WERI-Rb-1 (cell line): ENCODE data around the gene SDCCAG8.

Experiments
- DNase-seq: peaks from one replicate; pipeline ENCODE4 v3.0.0-alpha.2; 2020
- H3K27ac ChIP-seq: fragments of 250-450 bp; sonication (Bioruptor Pico); 2 replicates; pipeline ENCODE4 v1.5.1; 2020; ENCODE audit warnings: mild to moderate bottlenecking, moderate library complexity
- H3K27me3 ChIP-seq: fragments of 250-450 bp; sonication (Bioruptor Pico); 2 replicates; pipeline ENCODE4 v1.5.1; 2021; ENCODE audit warnings: mild to moderate bottlenecking, low read depth, moderate library complexity; ENCODE audit not compliant: insufficient read depth, severe bottlenecking
- H3K36me3 ChIP-seq: fragments of 250-450 bp; sonication (Bioruptor Pico); 2 replicates; pipeline ENCODE4 v1.5.1; 2020; ENCODE audit warnings: mild to moderate bottlenecking, moderate library complexity
- H3K4me3 ChIP-seq: 2 replicates; pipeline ENCODE4 v1.5.1; 2011; ENCODE audit warnings: low read depth, mild to moderate bottlenecking, control low read depth, low read length
- H3K9me3 ChIP-seq: fragments of 250-450 bp; sonication (Bioruptor Pico); 2 replicates; pipeline ENCODE4 v1.5.1; 2021; ENCODE audit warnings: mild to moderate bottlenecking, moderate library complexity; ENCODE audit not compliant: severe bottlenecking
- TF ChIP-seq, protein P1 (sequence below): IDR thresholded peaks from 2 replicates; pipeline ENCODE4 v1.5.1; 2011; ENCODE audit warnings: low read depth, mild to moderate bottlenecking, control low read depth, inconsistent platforms, low read length

The SDCCAG8 gene

DNA sequence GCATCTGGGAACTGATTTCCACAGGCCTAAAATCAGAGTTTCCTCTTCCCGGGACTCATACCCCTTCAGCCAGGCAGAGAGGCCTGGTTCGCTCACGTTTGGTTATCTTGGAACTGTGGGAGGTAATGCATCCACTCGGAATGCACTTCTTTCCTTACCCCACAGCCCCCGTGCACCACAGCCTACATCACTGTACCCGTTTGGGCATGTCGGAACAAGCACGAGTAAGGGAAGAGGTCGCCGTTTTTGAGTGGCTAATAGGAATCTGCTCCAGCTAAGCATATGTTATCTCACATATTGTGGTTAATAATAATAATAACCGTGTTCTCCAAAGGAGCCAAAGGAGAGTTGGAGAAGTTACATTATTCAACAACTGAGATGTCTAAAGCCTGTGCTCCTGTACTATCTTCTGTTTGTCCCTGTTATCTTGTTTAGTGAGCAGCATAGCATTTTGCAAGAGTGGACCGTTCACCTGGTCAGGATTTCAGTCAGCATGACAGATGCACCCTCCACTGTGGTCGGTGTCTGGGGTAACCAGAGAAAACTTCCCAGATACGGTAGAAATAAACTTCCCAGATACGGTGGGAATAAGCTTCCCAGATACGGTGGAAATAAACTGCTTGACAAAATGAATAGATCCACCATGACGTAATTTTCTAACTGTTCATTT lies 198.6 kb downstream of the SDCCAG8 start:
- no peak for DNase-seq
- Histone ChIP-seq H3K27ac (no peak overlapping the region), H3K36me3 (no peaks in the 10 kb centered on the region), H3K4me3 (no peak overlapping the region), H3K27me3 (no peaks in the 10 kb centered on the region), H3K9me3 (no peaks in the 10 kb centered on the region)
- TF ChIP-seq, protein P1, sequence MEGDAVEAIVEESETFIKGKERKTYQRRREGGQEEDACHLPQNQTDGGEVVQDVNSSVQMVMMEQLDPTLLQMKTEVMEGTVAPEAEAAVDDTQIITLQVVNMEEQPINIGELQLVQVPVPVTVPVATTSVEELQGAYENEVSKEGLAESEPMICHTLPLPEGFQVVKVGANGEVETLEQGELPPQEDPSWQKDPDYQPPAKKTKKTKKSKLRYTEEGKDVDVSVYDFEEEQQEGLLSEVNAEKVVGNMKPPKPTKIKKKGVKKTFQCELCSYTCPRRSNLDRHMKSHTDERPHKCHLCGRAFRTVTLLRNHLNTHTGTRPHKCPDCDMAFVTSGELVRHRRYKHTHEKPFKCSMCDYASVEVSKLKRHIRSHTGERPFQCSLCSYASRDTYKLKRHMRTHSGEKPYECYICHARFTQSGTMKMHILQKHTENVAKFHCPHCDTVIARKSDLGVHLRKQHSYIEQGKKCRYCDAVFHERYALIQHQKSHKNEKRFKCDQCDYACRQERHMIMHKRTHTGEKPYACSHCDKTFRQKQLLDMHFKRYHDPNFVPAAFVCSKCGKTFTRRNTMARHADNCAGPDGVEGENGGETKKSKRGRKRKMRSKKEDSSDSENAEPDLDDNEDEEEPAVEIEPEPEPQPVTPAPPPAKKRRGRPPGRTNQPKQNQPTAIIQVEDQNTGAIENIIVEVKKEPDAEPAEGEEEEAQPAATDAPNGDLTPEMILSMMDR, result no peak

DNA sequence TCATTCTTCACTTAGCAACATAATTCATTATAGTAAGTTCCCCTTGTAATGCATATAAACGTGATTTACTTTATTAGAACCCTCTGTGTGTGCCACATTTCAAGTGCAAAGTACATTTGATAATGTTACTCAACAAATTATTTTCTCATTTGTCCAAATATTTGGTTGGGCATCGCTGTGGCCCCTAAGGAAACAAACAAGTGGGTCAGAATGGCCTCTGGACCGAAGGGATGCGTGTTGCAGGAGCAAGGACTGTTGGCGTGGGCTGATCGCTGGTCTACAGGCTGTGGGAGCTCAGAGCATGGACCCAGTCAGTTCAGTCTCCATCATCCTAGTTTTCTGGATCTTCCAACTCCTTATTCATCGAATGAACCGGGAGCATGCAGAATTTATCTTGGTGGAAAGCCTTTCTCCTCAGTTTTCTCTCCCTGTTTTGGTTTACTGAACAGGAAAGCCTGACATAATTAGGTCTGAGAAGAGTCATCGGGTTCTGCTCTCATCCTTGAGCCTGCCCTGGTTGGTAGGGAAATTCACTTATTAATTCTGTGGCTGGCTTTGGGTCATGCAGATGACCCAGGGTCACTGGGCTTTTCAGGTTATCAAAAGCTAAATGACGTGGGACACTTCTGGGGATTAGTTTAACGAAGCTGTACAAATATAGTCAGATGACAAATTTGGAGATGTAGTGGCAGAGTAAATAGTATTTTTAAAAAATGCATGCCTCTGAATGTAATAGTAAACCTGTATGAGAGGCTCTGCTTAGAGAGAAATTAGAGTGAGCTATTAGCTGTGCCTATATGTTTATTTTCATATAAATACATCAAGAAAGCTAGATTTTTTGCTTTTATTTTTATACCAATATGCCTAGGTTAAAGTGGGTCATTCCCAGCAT lies 200.2 kb downstream of the SDCCAG8 start:
- Histone ChIP-seq H3K27ac (no peak overlapping the region), H3K36me3 (no peaks in the 10 kb centered on the region), H3K27me3 (no peaks in the 10 kb centered on the region), H3K4me3 (no peak overlapping the region), H3K9me3 (no peaks in the 10 kb centered on the region)
- DNase-seq, result no peak
- TF ChIP-seq, protein P1, result no peak

DNA sequence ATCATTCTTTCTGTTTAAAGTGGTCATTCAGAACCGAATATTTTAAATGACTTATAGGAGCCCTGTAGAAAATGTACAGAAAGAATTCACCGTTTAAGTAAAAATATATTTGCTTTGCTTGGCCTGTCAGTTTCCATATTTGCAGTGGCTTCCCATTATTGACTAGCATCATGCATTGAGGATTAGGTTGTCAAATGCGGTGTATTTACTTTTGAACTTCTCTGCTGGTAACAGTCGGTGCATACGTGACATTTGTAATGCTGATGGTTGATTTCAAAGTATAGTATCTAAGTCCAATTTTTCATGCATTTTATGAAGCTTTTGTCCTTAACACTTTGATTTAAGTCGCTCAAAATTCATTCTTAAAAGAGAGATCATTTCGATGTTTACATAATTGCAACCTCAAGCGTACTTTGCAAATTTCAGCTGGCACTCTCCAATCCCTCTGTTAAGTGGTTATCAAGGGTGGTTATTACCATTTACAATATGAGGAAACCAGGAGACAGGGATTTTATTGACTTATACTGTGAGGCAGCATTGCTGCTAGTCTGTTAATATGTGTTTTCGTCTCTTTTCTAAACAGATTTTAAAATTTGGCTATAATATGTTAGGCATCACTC lies 201.6 kb downstream of the SDCCAG8 start:
- H3K36me3 ChIP-seq, result no peaks in the 10 kb centered on the region
- no peaks in the 10 kb centered on the region for H3K27me3 ChIP-seq
- no peak for DNase-seq
- no peak overlapping the region for H3K27ac ChIP-seq
- TF ChIP-seq, protein P1, result no peak
- no peak overlapping the region for H3K4me3 ChIP-seq
- H3K9me3 ChIP-seq, result no peaks in the 10 kb centered on the region

DNA sequence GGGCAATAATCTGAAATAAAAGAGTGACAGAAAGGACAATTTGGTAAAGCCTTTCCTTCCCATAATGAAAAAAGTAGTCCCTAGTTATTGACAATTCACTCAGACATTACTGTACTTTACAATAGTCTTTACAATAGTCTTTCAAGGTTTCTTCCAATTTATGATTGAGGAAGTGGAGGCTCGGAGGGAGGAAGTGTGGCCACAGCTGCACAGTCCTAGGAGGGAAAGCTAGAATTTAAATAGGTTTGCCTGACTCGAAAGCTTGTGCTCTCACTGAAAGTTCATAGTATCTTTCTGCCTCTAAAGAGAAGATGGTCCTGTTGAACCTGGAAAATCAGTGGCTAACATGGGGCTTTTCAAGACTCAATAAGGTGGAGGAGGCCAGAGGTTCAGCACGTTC lies 203.2 kb downstream of the SDCCAG8 start:
- no peaks in the 10 kb centered on the region for H3K27me3 ChIP-seq
- no peak for DNase-seq
- H3K27ac ChIP-seq, result no peak overlapping the region

DNA sequence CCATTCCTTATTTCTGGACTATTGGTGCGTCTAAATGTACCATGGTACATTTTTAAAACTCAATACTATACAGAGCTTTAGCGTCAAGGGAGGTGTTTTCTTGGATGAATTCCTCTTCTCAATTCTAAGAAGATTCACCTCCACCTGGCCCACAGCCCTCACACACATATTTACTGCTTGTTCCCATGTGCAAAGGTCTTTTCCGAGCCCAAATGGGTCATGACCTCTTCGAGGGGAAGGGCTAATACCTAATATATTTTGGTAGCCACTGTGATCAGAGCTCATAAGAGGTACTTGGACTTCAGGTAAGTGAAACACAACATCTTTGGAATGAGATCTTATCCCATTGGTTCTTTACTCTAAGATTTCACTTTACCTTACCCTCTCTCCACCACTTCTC lies 205.9 kb downstream of the SDCCAG8 start:
- DNase-seq, result no peak
- H3K9me3 ChIP-seq, result no peaks in the 10 kb centered on the region
- H3K36me3 ChIP-seq, result no peaks in the 10 kb centered on the region
- TF ChIP-seq, protein P1, result no peak
- H3K4me3 ChIP-seq, result no peak overlapping the region
- H3K27me3 ChIP-seq, result no peaks in the 10 kb centered on the region
- no peak overlapping the region for H3K27ac ChIP-seq

More for the DNA sequence above, 203.2 kb downstream of the SDCCAG8 start:
- TF ChIP-seq, protein P1, result no peak
- Histone ChIP-seq H3K4me3 (no peak overlapping the region), H3K9me3 (no peaks in the 10 kb centered on the region), H3K36me3 (no peaks in the 10 kb centered on the region)
